Heart right ventricle (tissue), 16 donors: Measurements from ENCODE around the gene SAV1. TPM values are rescaled to one million over a fixed set of nuclear protein-coding genes. Genes with fewer than 3 reads are reported as not detected.

Experiments
- ATAC-seq, 8 donors: fragments of 200-7000 bp; cut with Tn5 transposase; one replicate each; pipeline ENCODE4 v1.9.1; 2020; ENCODE audit warnings: mild to moderate bottlenecking in 8 of 8, moderate library complexity in 8 of 8, moderate number of reproducible peaks in 1 of 8
- DNase-seq, 2 donors: peaks; one replicate each; pipeline ENCODE4 v3.0.0-alpha.2; 2020
- H3K27ac ChIP-seq, 10 donors: fragments of 200-600 bp; sonication (generic) in 2 of 10; one replicate each; pipeline versions ENCODE4 v1.5.0 to v1.8.0; 2020 to 2022; ENCODE audit warnings: mild to moderate bottlenecking in 3 of 10
- H3K27me3 ChIP-seq, 7 donors: fragments of 200-600 bp; one replicate each; pipeline ENCODE4 v1.8.0; 2021 to 2022; ENCODE audit warnings: mild to moderate bottlenecking in 2 of 7
- H3K36me3 ChIP-seq, 9 donors: fragments of 200-600 bp; sonication (generic) in 1 of 9; one replicate each; pipeline versions ENCODE4 v1.5.0 to v1.8.0; 2020 to 2022; ENCODE audit warnings: mild to moderate bottlenecking in 2 of 9
- H3K4me1 ChIP-seq, 9 donors: fragments of 200-600 bp; sonication (generic) in 1 of 9; one replicate each; pipeline versions ENCODE4 v1.5.0 to v1.8.0; 2020 to 2022; ENCODE audit warnings: mild to moderate bottlenecking in 4 of 9
- H3K4me3 ChIP-seq, 10 donors: fragments of 200-600 bp; sonication (generic) in 2 of 10; one replicate each; pipeline versions ENCODE4 v1.5.0 to v1.8.0; 2020 to 2022; ENCODE audit warnings: mild to moderate bottlenecking in 7 of 10, moderate library complexity in 2 of 10
- H3K9me3 ChIP-seq, 11 donors: fragments of 200-600 bp in 10 of 11; sonication (generic) in 2 of 11; one replicate each; pipeline versions ENCODE4 v1.5.0 to v1.8.0; 2013 to 2022; ENCODE audit warnings: mild to moderate bottlenecking in 2 of 11, control low read depth in 1 of 11, moderate library complexity in 1 of 11
- WGBS, 2 donors: extraction: QIAGEN DNeasy Blood & Tissue Kit; methylation state at CpG; one replicate each; pipeline ENCODE4 v1.1.7; 2013; ENCODE audit warnings: inconsistent platforms in 1 of 2; 5-methylcytosine and 5-hydroxymethylcytosine counted together
- intact Hi-C, 10 donors: fragments of 100-400 bp; cut with DNase I; formaldehyde crosslinking; loops; one replicate each; pipeline versions ENCODE4 v1.11.1 to v1.14.2; 2022
- polyA plus RNA-seq, 2 donors: library from polyadenylated mRNA; stranded (reverse); fragments of 200-250 nt; gene quantifications; one replicate each; pipeline ENCODE4 v1.2.3, GENCODE V29; 2013
- total RNA-seq, 10 donors: library from RNA; stranded (reverse); fragmentation: NEBNext Ultra II Directional in 3 of 10; extraction: Animal tissue kit (Norgen Biotek cat#: 25700) in 3 of 10; gene quantifications; one replicate each; pipeline versions ENCODE4 v1.2.1 to v1.2.4, GENCODE V29; 2021 to 2023
- TF ChIP-seq, protein P1 (sequence below), 9 donors: fragments of 200-600 bp; sonication (generic) in 2 of 9; IDR thresholded peaks; one replicate each; pipeline versions ENCODE4 v1.5.0 to v1.8.0; 2021 to 2022; ENCODE audit warnings: antibody characterized with exemption in 9 of 9, mild to moderate bottlenecking in 5 of 9, moderate library complexity in 1 of 9
- donor health status: Arrhythmogenic right ventricular cardiomyopathy.
- donor health status: ischemic (EF 13 %, LVEDD 7.1; RV severe dilation, severe dysfunction).
- donor health status: healthy with polysubstance abuse.
- donor health status: DM: no; HTN: yes; CAD: no.
- donor health status: DM: no; HTN: no; CAD: no.
- donor health status: ischemic (EF 25% LVEDD 6.9; RV normal size, moderate dysfunction).
- donor health status: ischemic (EF 25% LVEDD 5.7; RV mildly dilated, moderate dysfunction).
- donor health status: healthy.
- donor health status: DM: yes; HTN: yes; CAD: no.
- donor health status: Ischemic cardiomyopathy.
- donor health status: ischemic (EF 35%, LVEDD 5.7; RV mildly dilated, moderate dysfunction).
- donor health status: nonischemic (EF 11% LVEDD 7.7; RV severe dilation, severe dysfunction).
- donor health status: DM: yes; HTN: yes; CAD: no.
- donor health status: PGD.
- donor health status: ischemic (EF 29% LVEDD 5.4; RV normal size, mild dysfunction).
- donor health status: nonischemic (EF 23%, LVEDD 6.1; RV moderate dilation, normal function).

The SAV1 gene
- total and polyA plus RNA-seq, 12 donors, result 10.2 to 32.6 (median 29.1) TPM

DNA sequence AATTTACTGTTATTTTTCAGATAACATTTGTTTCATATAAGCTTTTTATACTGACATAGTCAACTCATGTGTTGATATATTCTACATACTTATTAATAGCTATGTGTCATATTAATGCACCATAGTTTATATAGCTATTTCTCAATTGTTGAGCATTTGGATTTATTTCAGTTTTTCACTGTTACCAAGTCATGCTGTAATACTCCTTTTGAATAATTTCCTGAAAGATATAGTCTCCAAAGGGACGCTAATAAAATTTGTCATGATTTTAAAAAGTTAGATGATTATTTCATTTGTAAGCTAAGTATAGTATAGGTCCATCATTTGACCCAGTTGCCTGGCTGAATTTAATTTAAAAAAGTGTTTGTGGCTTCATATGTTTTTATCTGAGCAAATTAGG lies 60.3 kb downstream of the SAV1 start:
- ATAC-seq, result no peak
- H3K36me3 ChIP-seq, result no peaks in the 10 kb centered on the region
- no peak for DNase-seq
- intact Hi-C loops, result loop anchor here in 7 of 10 donors (5.0 to 10.0 kb wide), 4 partner anchors 75 to 257 kb away; no protein-coding TSS in a partner anchor
- H3K4me1 ChIP-seq, result peaks cover 0 to 8% (median 0%) of the 10 kb centered on the region in 9 donors
- H3K27ac ChIP-seq, result no peak overlapping the region
- WGBS, 2 donors, result 86 to 89% methylated on average over 1 of the region's 1 CpG
- TF ChIP-seq, protein P1, sequence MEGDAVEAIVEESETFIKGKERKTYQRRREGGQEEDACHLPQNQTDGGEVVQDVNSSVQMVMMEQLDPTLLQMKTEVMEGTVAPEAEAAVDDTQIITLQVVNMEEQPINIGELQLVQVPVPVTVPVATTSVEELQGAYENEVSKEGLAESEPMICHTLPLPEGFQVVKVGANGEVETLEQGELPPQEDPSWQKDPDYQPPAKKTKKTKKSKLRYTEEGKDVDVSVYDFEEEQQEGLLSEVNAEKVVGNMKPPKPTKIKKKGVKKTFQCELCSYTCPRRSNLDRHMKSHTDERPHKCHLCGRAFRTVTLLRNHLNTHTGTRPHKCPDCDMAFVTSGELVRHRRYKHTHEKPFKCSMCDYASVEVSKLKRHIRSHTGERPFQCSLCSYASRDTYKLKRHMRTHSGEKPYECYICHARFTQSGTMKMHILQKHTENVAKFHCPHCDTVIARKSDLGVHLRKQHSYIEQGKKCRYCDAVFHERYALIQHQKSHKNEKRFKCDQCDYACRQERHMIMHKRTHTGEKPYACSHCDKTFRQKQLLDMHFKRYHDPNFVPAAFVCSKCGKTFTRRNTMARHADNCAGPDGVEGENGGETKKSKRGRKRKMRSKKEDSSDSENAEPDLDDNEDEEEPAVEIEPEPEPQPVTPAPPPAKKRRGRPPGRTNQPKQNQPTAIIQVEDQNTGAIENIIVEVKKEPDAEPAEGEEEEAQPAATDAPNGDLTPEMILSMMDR (IDR thresholded peaks at IDR 0.05), result no peak
- H3K4me3 ChIP-seq, result no peak overlapping the region
- H3K27me3 ChIP-seq, result no peaks in the 10 kb centered on the region
- H3K9me3 ChIP-seq, result peaks cover 0 to 5% (median 0%) of the 10 kb centered on the region in 11 donors

DNA sequence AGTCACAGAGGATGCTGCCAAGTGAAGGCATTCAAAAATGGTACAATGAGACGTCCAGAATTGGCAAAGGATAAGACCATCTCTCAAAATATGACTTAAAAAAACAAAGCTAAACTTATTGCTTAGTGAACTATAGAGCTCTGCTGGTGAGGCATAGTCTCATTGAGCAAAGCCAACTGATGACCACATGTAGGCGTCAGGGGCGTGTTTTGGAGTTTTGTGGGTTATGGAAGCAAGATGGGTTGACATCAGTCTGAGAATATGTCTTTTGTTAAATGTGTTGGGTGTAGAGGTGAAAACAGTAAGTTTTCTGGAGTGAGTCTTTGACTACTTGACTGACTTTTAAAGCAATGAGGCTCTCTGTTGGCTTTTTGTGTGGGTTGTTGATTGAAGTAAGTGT lies 60.9 kb downstream of the SAV1 start:
- Histone ChIP-seq H3K9me3 (peaks cover 0 to 5% (median 0%) of the 10 kb centered on the region in 11 donors), H3K27ac (no peak overlapping the region), H3K4me3 (no peak overlapping the region), H3K4me1 (peaks cover 0 to 8% (median 0%) of the 10 kb centered on the region in 9 donors), H3K36me3 (no peaks in the 10 kb centered on the region), H3K27me3 (no peaks in the 10 kb centered on the region)
- TF ChIP-seq, protein P1 (IDR thresholded peaks at IDR 0.05), result no peak
- intact Hi-C loops, result loop anchor here in 7 of 10 donors (5.0 to 10.0 kb wide), 4 partner anchors 75 to 258 kb away; no protein-coding TSS in a partner anchor
- ATAC-seq (no peak), DNase-seq (no peak)
- WGBS, 2 donors, result 90 to 94% methylated on average over 3 of the region's 3 CpGs

DNA sequence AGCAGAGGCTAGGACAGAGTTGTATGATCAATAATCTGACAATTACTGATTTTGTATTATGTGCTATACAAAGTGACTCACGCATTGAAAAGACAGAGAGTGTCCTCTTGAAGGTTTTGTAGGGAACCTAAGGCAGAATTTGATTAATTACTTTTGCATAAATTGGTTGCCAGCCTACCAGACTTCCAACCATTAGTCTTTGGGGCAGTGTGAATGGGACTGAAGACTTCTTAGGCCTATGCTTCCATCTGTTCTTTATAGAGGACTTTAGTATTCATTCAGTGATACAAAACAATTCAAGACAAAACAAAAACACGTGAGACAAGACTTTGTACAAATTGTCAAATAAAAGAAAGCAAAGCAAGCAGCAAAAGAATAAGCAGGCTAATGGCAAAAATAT lies 61.6 kb downstream of the SAV1 start:
- H3K4me3 ChIP-seq, result no peak overlapping the region
- 96% methylated on average over 2 of the region's 2 CpGs for WGBS, 2 donors
- H3K4me1 ChIP-seq, result peaks cover 0 to 8% (median 0%) of the 10 kb centered on the region in 9 donors

DNA sequence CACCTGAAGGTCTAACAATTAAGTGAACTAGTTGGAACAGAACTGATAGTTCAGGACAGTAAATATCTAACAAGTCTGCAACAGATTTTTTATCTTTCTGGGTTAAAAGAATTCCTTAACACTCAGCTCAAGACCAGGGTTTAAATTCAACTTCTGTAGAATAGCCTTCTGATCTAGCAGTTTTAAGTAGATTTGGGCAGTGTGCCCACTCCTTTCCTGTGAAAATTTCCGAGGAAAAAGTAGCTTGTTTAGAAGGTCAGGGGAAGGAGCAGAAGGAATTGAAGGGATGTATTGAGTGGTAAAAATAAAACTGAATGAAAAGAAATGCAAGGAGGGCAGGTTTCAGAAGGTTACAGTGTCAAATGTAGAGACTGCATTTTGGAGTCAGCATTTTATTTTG lies 62.3 kb downstream of the SAV1 start:
- H3K4me3 ChIP-seq, result no peak overlapping the region
- intact Hi-C loops, result loop anchor here in 7 of 10 donors (5.0 to 10.0 kb wide), 4 partner anchors 77 to 259 kb away; no protein-coding TSS in a partner anchor

More for the DNA sequence above, 61.6 kb downstream of the SAV1 start:
- H3K27me3 ChIP-seq, result no peaks in the 10 kb centered on the region
- peaks cover 0 to 5% (median 0%) of the 10 kb centered on the region in 11 donors for H3K9me3 ChIP-seq
- intact Hi-C loops, result loop anchor here in 7 of 10 donors (5.0 to 10.0 kb wide), 4 partner anchors 76 to 258 kb away; no protein-coding TSS in a partner anchor
- DNase-seq, result no peak
- TF ChIP-seq, protein P1 (IDR thresholded peaks at IDR 0.05), result no peak
- H3K36me3 ChIP-seq, result no peaks in the 10 kb centered on the region
- H3K27ac ChIP-seq, result no peak overlapping the region
- no peak for ATAC-seq

More for the DNA sequence above, 62.3 kb downstream of the SAV1 start:
- peaks cover 0 to 5% (median 0%) of the 10 kb centered on the region in 11 donors for H3K9me3 ChIP-seq
- no peak for ATAC-seq
- no peak overlapping the region for H3K27ac ChIP-seq
- H3K4me1 ChIP-seq, result peaks cover 0 to 8% (median 0%) of the 10 kb centered on the region in 9 donors
- TF ChIP-seq, protein P1 (IDR thresholded peaks at IDR 0.05), result no peak
- WGBS, 2 donors, result 0% methylated on average over 1 of the region's 1 CpG
- no peak for DNase-seq
- H3K27me3 ChIP-seq, result no peaks in the 10 kb centered on the region
- no peaks in the 10 kb centered on the region for H3K36me3 ChIP-seq
